Keratinocyte (primary cell): ENCODE data around the gene SLC12A8. TPM values are rescaled to one million over a fixed set of nuclear protein-coding genes. Genes with fewer than 3 reads are reported as not detected.

Experiments used
- DNase-seq: peaks from one replicate; pipeline ENCODE4 v3.0.0-alpha.2; 2011; ENCODE audit warnings: low read depth, missing footprints, low spot score
- FAIRE-seq: peaks from 2 replicates; lab custom pipeline; 2011; peaks lifted over from hg19 to GRCh38; lab: Jason Lieb, UNC
- H2AFZ ChIP-seq: 2 replicates; pipeline ENCODE4 v1.6.0; 2012; ENCODE audit warnings: low read length, control low read depth, inconsistent platforms; ENCODE audit not compliant: control insufficient read depth
- H3K27ac ChIP-seq: 2 replicates; pipeline ENCODE4 v1.5.1; 2011; ENCODE audit warnings: low read length; ENCODE audit not compliant: control insufficient read depth, insufficient read depth
- H3K27me3 ChIP-seq: 3 replicates; pipeline ENCODE4 v1.6.0; 2011; ENCODE audit warnings: low read length; ENCODE audit not compliant: control insufficient read depth, insufficient read depth; ENCODE audit errors: extremely low read depth
- H3K36me3 ChIP-seq, 2 experiments: 2 replicates in 1 of 2; 3 replicates in 1 of 2; pipeline ENCODE4 v1.5.1; 2011; ENCODE audit warnings: low read length in 2 of 2, mild to moderate bottlenecking in 1 of 2; ENCODE audit not compliant: control insufficient read depth in 2 of 2, insufficient read depth in 2 of 2; ENCODE audit errors: extremely low read depth in 1 of 2
- H3K4me1 ChIP-seq: 3 replicates; pipeline ENCODE4 v1.5.1; 2011; ENCODE audit warnings: low read length; ENCODE audit not compliant: control insufficient read depth, insufficient read depth; ENCODE audit errors: extremely low read depth
- H3K4me2 ChIP-seq: 3 replicates; pipeline ENCODE4 v1.6.0; 2011; ENCODE audit warnings: low read depth, low read length; ENCODE audit not compliant: control insufficient read depth, insufficient read depth; ENCODE audit errors: extremely low read depth
- H3K4me3 ChIP-seq, 3 experiments: fragments of 200-600 bp in 1 of 3; sonication (generic) in 1 of 3; 2 replicates in 2 of 3; 3 replicates in 1 of 3; pipeline ENCODE4 v1.5.1; 2011 to 2016; ENCODE audit warnings: low read length in 3 of 3, mild to moderate bottlenecking in 3 of 3, control low read depth in 2 of 3, inconsistent platforms in 1 of 3, low read depth in 1 of 3, mixed read lengths in 1 of 3, mixed run types in 1 of 3, moderate library complexity in 1 of 3; ENCODE audit not compliant: control insufficient read depth in 2 of 3, insufficient read depth in 2 of 3; ENCODE audit errors: extremely low read depth in 1 of 3
- H3K79me2 ChIP-seq: 2 replicates; pipeline ENCODE4 v1.6.0; 2012; ENCODE audit warnings: low read length; ENCODE audit not compliant: control insufficient read depth, insufficient read depth
- H3K9ac ChIP-seq: 3 replicates; pipeline ENCODE4 v1.6.0; 2011; ENCODE audit warnings: low read length; ENCODE audit not compliant: control insufficient read depth, insufficient read depth; ENCODE audit errors: extremely low read depth
- H3K9me1 ChIP-seq: 3 replicates; pipeline ENCODE4 v1.6.0; 2011; ENCODE audit warnings: low read length; ENCODE audit not compliant: control insufficient read depth, insufficient read depth; ENCODE audit errors: extremely low read depth
- H3K9me3 ChIP-seq: 2 replicates; pipeline ENCODE4 v1.5.1; 2012; ENCODE audit warnings: low read depth, low read length; ENCODE audit not compliant: control insufficient read depth
- H4K20me1 ChIP-seq: 3 replicates; pipeline ENCODE4 v1.6.0; 2011; ENCODE audit warnings: low read length; ENCODE audit not compliant: control insufficient read depth, insufficient read depth; ENCODE audit errors: extremely low read depth
- EZH2 ChIP-seq: IDR thresholded peaks from one replicate; pipeline ENCODE4 v1.6.1; 2012; ENCODE audit warnings: inconsistent platforms, mild to moderate bottlenecking, low read length, moderate library complexity
- dilution Hi-C: fragments of 300-500 bp; cut with MboI; formaldehyde crosslinking; loops from one replicate; pipeline ENCODE4 v1.7.0; 2020; ENCODE audit warnings: low sequenced_read_pairs; ENCODE audit not compliant: extremely low pct_ligation_motif_present
- polyA plus RNA-seq, 5 experiments: library from polyadenylated mRNA; depleted of rRNA in 3 of 5; stranded (reverse) in 3 of 5; stranded (forward) in 1 of 5; unstranded in 1 of 5; fragments of >200 nt; gene quantifications; 1 replicate in 1 of 5; 2 replicates in 3 of 5; 3 replicates in 1 of 5; pipeline versions ENCODE4 v1.2.1 to v1.2.3, GENCODE V29; 2011 to 2012; ENCODE audit warnings: missing spikeins in 2 of 5, low read depth in 1 of 5, low replicate concordance in 1 of 5
- TF ChIP-seq, protein P1 (sequence below), 3 experiments: IDR thresholded peaks in 1 of 3; conservative IDR thresholded peaks in 1 of 3; optimal IDR thresholded peaks in 1 of 3; 2 replicates in 2 of 3; 3 replicates in 1 of 3; pipeline versions ENCODE3 to v1.5.1; 2011; ENCODE audit warnings: low read length in 3 of 3, mild to moderate bottlenecking in 3 of 3, moderate library complexity in 2 of 3, control low read depth in 1 of 3, inconsistent platforms in 1 of 3; ENCODE audit not compliant: insufficient read depth in 2 of 3; ENCODE audit errors: extremely low read depth in 1 of 3

SLC12A8 gene
- polyA plus RNA-seq, 1 donor (not counting 4 experiments of a cell fraction or from before 2014, with no cell fraction given) = 6.9 TPM

DNA sequence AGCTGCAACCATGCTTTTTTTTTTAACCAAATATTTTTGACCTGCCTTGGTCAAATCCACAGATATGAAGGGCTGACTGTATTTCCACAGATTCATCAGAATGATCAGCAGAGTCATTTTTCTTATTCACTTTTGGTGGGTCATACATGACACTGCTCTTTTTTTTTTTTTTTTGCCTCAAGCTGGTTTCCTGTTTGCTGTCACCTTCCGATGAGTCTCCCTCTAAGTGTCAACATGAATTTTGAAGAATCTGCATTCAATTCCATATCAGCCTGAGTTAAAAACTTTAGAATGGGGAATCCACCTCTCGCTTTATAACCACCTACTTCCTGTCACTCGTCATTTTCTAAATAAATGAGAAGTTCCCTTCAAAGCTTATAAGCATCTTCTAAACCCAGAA is 2.2 kb upstream of the SLC12A8 start:
- no peak overlapping the region for H3K9ac ChIP-seq
- FAIRE-seq (no peak), DNase-seq (no peak)
- H3K9me3 ChIP-seq = no peaks in the 10 kb centered on the region
- H3K27me3 ChIP-seq = no peaks in the 10 kb centered on the region
- no peak overlapping the region for H3K27ac ChIP-seq
- H3K4me1 ChIP-seq = peaks cover 23% of the 10 kb centered on the region
- TF ChIP-seq EZH2 = no peak
- TF ChIP-seq, protein P1, sequence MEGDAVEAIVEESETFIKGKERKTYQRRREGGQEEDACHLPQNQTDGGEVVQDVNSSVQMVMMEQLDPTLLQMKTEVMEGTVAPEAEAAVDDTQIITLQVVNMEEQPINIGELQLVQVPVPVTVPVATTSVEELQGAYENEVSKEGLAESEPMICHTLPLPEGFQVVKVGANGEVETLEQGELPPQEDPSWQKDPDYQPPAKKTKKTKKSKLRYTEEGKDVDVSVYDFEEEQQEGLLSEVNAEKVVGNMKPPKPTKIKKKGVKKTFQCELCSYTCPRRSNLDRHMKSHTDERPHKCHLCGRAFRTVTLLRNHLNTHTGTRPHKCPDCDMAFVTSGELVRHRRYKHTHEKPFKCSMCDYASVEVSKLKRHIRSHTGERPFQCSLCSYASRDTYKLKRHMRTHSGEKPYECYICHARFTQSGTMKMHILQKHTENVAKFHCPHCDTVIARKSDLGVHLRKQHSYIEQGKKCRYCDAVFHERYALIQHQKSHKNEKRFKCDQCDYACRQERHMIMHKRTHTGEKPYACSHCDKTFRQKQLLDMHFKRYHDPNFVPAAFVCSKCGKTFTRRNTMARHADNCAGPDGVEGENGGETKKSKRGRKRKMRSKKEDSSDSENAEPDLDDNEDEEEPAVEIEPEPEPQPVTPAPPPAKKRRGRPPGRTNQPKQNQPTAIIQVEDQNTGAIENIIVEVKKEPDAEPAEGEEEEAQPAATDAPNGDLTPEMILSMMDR (optimal IDR thresholded peaks at IDR 0.05 in 1 of 3, IDR thresholded peaks at IDR 0.05 in 1 of 3, conservative IDR thresholded peaks at IDR 0.05 in 1 of 3; ENCODE audit: extremely low read depth in 1 of 3, insufficient read depth in 2 of 3, low read length in 3 of 3) = no peak
- no peaks in the 10 kb centered on the region for H4K20me1 ChIP-seq
- no peaks in the 10 kb centered on the region for H3K9me1 ChIP-seq
- no peaks in the 10 kb centered on the region for H3K79me2 ChIP-seq
- no peak overlapping the region for H3K4me3 ChIP-seq
- dilution Hi-C loops = no loop called here
- peaks cover 0 to 3% of the 10 kb centered on the region in 2 experiments for H3K36me3 ChIP-seq
- H3K4me2 ChIP-seq = no peak overlapping the region
- H2AFZ ChIP-seq = no peak overlapping the region

DNA sequence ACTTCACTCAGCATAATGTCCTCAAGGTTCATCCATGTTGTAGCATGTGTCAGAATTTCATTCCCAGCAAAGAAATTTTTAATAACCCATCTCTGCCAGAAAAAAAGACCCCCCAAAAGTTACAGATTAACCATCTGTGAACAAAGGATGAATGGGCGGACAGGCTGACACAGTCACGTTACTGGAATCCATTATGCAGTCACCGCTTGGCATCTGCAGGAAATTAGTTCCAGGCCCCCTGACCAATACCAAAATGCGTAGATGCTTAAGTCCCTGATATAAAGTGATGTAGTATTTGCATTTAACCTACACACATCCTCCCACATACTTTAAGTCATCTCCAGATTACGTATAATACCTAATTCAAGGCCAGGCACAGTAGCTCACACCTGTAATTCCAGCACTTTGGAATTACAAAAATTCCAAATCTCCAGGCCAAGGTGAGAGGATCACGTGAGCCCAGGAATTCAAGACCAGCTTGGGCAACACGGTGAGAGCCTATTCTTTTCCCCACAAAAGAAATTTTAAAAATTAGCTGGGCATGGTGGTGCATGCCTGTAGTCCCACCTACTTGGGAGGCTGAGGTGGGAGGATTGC is 1.5 kb upstream of the SLC12A8 start:
- Histone ChIP-seq H3K9ac (no peak overlapping the region), H3K79me2 (no peaks in the 10 kb centered on the region), H2AFZ (no peak overlapping the region), H3K4me2 (no peak overlapping the region), H3K9me1 (no peaks in the 10 kb centered on the region), H3K9me3 (no peaks in the 10 kb centered on the region), H3K4me3 (no peak overlapping the region), H3K36me3 (peaks cover 0 to 3% of the 10 kb centered on the region in 2 experiments), H3K27ac (no peak overlapping the region), H3K27me3 (no peaks in the 10 kb centered on the region), H3K4me1 (peaks cover 17% of the 10 kb centered on the region), H4K20me1 (no peaks in the 10 kb centered on the region)
- FAIRE-seq (no peak), DNase-seq (no peak)
- dilution Hi-C loops = no loop called here
- no peak for TF ChIP-seq EZH2
- TF ChIP-seq, protein P1 (optimal IDR thresholded peaks at IDR 0.05 in 1 of 3, IDR thresholded peaks at IDR 0.05 in 1 of 3, conservative IDR thresholded peaks at IDR 0.05 in 1 of 3; ENCODE audit: extremely low read depth in 1 of 3, insufficient read depth in 2 of 3, low read length in 3 of 3) = no peak
